ENCODE measurements around the gene MPO. TPM values are rescaled to one million over a fixed set of nuclear protein-coding genes. Genes with fewer than 3 reads are reported as not detected.
A peak's percentile ranks its signal among the peaks of the same experiment; 100 is the strongest.

MPO gene
- total RNA-seq, 1 experiment from 2014 or later = not detected

GRCh38 chr17:58320570-58321323 is 40.0 kb upstream of the MPO start:
- no peak for DNase-seq (ENCODE audit: low read depth)

GRCh38 chr17:58320163-58320558 is 39.4 kb upstream of the MPO start:
- no peak for DNase-seq (ENCODE audit: low read depth)

GRCh38 chr17:58319173-58320162 is 38.7 kb upstream of the MPO start:
- no peak for DNase-seq (ENCODE audit: low read depth)

- DNase-seq (ENCODE audit: low read depth) = no peak
Observed at GRCh38 chr17:58318627-58319172, 38.0 kb upstream of the MPO start.

GRCh38 chr17:58318065-58318481 is 37.3 kb upstream of the MPO start:
- no peak for DNase-seq (ENCODE audit: low read depth)

- DNase-seq (ENCODE audit: low read depth) = peak; percentile 94
Observed at GRCh38 chr17:58317421-58318064, 36.8 kb upstream of the MPO start.

GRCh38 chr17:58316260-58316960 is 35.7 kb upstream of the MPO start:
- DNase-seq (ENCODE audit: low read depth) = no peak

- DNase-seq (ENCODE audit: low read depth) = no peak
Observed at GRCh38 chr17:58315750-58316149, 35.0 kb upstream of the MPO start.

- no peak for DNase-seq (ENCODE audit: low read depth)
Observed at GRCh38 chr17:58315281-58315711, 34.6 kb upstream of the MPO start.

- no peak for DNase-seq (ENCODE audit: low read depth)
Observed at GRCh38 chr17:58314706-58315015, 33.9 kb upstream of the MPO start.

- DNase-seq (ENCODE audit: low read depth) = no peak
Observed at GRCh38 chr17:58313815-58314705, 33.3 kb upstream of the MPO start.

- no peak for DNase-seq (ENCODE audit: low read depth)
Observed at GRCh38 chr17:58312829-58313228, 32.1 kb upstream of the MPO start.

- no peak for DNase-seq (ENCODE audit: low read depth)
Observed at GRCh38 chr17:58312021-58312630, 31.4 kb upstream of the MPO start.

- no peak for DNase-seq (ENCODE audit: low read depth)
Observed at GRCh38 chr17:58311429-58311894, 30.7 kb upstream of the MPO start.

GRCh38 chr17:58310511-58311428 is 30.0 kb upstream of the MPO start:
- no peak for DNase-seq (ENCODE audit: low read depth)

GRCh38 chr17:58309918-58310259 is 29.2 kb upstream of the MPO start:
- no peak for DNase-seq (ENCODE audit: low read depth)

GRCh38 chr17:58308985-58309917 is 28.5 kb upstream of the MPO start:
- no peak for DNase-seq (ENCODE audit: low read depth)
